GM20431 (cell line): ENCODE results near the gene MCOLN1.

Experiments
- in situ Hi-C: fragments of 300-500 bp; cut with MseI, MboI; formaldehyde crosslinking; loops from one replicate; pipeline ENCODE4 v1.15.0; 2020; ENCODE audit warnings: low sequenced_read_pairs; ENCODE audit not compliant: unreplicated experiment

MCOLN1 gene

DNA sequence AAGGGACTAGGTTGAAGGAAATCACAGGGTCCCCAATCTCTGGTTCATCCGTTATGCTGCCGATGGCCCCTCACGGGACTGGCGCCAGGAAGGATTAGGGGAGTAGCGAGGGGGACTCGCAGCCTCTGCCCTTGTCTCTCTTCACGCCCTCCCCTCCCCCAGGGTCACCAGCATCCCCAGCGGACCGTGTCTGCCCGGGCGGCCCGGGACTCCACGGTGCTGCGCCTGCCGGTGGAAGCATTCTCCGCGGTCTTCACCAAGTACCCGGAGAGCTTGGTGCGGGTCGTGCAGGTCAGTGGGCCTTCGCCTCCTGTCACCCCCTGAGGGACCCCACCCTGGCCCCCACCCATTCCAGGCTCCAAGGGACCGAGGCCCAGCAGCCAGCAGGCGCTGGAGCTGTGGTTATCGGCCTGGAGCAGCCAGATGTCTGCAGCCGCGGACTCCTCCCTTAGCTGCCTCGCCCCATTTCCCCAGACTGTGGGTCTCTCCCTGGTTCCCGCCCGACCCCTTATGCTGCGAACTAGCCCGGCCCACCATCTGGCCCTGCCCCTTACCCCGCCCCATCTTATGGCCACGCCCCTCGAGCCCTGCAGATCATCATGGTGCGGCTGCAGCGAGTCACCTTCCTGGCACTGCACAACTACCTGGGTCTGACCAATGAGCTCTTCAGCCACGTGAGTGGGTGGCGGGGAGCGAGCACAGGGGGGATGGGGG lies 18.5 kb downstream of the MCOLN1 start:
- in situ Hi-C loops: no loop called here

DNA sequence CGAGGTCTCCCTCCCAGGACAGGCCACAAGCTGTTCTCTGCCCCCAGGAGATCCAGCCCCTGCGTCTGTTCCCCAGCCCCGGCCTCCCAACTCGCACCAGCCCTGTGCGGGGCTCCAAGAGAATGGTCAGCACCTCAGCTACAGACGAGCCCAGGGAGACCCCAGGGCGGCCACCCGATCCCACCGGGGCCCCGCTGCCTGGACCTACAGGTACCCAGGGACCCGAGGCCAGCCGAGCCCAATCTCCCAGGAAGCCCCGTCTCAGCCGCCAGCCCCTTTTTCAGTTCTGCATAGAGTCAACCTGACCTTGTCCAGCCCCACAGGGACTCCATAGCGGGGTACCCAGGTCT lies 19.0 kb downstream of the MCOLN1 start:
- in situ Hi-C loops: no loop called here

DNA sequence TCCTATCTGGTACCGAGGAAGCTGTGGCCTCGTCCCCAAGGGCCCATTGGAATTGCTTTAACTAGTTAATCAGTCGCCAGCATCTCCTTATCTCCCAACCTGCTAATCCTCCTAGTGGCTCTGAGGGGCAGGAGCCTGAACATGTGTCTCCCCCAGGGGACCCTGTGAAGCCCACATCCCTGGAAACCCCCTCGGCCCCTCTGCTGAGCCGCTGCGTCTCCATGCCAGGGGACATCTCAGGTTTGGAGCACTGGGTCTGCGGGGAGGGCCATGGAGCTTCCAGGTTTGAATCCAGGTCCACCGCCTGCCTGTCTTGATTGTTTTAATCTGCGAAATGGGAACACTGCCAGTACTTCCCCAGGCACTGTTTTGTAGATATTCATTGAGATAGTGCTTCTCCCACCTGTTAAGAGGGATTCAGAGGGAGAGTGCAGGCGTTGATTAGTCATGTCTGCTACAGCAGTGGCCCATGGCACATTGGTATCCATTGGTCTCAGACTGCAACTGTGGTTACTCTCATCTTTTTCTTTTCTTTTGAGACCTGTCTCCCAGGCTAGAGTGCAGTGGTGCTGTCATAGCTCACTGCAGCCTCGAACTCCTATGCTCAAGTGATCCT lies 19.5 kb downstream of the MCOLN1 start:
- in situ Hi-C loops: no loop called here

DNA sequence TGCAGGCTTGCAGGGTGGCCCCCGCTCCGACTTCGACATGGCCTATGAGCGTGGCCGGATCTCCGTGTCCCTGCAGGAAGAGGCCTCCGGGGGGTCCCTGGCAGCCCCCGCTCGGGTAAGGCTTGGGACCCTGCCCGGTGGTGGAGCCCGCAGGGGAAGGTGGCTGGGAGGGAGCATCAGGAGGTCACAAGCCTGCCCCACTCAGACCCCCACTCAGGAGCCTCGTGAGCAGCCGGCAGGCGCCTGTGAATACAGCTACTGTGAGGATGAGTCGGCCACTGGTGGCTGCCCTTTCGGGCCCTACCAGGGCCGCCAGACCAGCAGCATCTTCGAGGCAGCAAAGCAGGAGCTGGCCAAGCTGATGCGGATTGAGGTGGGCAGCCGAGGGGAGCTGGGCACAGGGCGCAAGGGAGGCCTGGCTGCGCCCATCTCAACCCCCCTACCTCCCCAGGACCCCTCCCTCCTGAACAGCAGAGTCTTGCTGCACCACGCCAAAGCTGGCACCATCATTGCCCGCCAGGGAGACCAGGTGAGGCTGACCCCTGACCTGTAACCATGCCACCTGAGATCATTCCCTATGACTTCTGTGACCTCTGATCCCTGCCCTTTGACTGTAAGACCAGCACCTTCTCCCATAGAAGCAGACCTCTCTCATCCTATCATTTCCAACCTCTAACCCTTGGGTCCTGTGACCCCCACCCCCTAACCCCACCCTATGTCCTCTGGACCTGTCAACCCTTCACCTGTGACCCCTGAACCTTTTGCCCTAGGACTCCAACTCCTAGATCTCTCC lies 20.3 kb downstream of the MCOLN1 start:
- in situ Hi-C loops: no loop called here

DNA sequence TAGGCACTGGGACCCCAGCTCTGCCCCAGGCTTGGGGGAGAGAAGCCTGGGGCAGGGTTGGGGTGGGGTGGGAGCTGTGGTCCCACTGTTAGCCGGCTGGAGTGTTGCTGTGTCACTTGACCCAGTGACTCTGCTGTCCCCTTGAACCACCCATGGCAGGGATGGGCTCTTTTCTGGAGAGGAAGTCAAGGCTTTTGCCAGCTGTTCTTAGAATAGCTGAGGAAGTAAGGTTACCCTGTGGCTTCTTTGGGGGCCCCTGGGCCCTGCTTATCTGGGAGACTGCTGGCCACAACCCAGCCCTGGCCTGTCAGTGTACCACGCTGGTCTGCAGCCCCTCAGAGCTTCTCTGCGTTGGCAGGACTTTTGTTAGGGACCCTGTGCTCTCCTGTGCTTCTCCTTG lies 22.2 kb downstream of the MCOLN1 start:
- in situ Hi-C loops: no loop called here

DNA sequence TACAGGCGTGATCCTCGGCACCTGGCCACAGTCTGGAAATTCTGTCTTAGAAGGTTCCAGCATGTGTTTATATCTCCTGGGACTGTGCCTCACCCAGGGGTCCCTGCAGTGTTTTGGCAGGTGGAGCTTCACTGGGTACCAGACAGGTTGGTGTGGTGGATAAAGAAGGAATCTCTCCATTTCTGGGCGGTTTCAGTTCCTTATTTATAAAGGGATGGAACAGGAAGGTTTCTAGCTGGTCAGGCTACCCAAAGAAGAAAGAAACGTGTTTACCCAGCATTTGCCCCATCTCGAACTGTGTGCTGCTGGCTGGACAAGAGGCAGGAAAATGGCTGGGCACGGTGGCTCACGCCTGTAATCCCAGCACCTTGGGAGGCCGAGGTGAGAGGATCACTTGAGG lies 22.9 kb downstream of the MCOLN1 start:
- in situ Hi-C loops: no loop called here

DNA sequence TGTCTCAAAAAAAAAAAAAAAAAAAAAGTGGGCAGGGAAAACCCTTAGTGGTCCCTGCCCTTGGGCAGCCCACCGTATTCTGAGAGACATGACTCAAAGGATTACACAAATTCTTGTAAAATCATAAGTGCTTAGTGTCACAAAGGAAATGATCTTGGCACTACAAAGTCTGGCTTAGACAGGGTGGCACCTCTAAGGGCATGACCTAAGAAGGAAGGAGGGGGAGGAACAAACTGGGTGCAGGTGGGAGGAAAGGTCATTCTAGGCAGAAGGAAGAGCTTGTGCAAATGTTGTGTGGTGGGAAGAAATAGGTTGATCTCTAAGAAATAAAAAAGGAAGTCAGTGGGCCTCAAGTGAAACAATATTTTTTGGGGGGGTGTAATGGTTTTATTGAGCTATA lies 23.5 kb downstream of the MCOLN1 start:
- in situ Hi-C loops: no loop called here

DNA sequence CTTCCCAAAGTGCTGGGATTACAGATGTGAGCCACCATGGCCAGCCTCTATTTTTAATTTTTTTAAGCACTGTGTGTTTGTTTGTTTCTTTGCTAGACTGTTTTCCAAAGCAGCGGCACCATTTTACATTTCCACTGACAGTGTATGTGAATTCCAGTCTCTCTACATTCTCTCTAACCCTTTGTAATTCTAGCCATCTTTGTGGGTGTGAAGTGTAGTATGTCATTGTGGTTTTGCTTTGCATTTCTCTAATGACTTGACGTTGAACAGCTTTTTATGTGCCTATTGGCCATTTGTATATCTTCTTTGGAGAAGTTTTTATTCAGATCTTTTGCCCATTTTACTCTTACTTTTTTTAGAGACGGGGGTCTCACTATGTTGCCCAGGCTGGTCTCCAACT lies 24.7 kb downstream of the MCOLN1 start:
- in situ Hi-C loops: no loop called here

DNA sequence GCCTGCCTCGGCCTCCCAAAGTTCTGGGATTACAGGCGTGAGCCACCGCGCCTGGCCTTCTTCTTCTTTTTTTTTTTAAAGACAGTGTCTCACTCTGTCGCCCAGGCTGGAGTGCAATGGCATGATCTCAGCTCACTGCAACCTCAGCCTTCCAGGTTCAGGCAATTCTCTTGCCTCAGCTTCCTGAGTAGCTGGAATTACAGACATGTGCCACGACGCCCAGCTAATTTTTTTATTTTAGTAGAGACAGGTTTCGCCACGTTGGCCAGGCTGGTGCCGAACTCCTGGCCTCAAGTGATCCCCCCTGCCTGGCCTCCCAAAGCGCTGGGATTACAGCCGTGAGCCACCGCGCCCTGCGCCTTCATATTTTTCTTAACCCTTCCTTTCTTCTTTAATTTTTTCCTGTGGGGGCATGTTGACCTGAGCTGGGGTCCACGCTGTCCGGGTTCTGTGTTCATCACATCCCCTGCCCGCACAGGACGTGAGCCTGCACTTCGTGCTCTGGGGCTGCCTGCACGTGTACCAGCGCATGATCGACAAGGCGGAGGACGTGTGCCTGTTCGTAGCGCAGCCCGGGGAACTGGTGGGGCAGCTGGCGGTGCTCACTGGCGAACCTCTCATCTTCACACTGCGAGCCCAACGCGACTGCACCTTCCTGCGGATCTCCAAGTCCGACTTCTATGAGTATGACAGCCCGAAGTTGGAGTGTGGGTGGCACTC lies 27.2 kb downstream of the MCOLN1 start:
- in situ Hi-C loops: loop anchor here (25.0 kb wide), 1 partner anchor 263 kb away; no protein-coding TSS in a partner anchor

DNA sequence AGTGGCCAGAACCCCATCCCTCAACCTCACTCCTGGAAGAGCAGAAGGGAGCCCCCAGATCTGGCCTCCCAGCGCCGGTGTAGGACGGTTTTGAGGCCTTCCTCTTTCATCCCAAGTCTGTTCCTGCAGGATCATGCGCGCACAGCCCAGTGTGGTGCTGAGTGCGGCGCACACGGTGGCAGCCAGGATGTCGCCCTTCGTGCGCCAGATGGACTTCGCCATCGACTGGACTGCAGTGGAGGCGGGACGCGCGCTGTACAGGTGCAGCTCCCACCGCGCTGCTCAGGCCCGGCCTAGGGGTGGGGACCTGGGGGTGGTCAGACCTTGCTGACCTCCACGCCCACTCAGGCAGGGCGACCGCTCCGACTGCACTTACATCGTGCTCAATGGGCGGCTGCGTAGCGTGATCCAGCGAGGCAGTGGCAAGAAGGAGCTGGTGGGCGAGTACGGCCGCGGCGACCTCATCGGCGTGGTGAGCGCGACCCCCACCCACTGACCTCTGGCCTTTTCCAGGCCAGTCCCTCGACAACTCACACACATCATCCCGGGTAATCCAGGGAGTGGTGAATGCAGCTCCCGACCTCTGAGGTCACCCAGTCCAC lies 27.8 kb downstream of the MCOLN1 start:
- in situ Hi-C loops: loop anchor here (25.0 kb wide), 1 partner anchor 262 kb away; no protein-coding TSS in a partner anchor

DNA sequence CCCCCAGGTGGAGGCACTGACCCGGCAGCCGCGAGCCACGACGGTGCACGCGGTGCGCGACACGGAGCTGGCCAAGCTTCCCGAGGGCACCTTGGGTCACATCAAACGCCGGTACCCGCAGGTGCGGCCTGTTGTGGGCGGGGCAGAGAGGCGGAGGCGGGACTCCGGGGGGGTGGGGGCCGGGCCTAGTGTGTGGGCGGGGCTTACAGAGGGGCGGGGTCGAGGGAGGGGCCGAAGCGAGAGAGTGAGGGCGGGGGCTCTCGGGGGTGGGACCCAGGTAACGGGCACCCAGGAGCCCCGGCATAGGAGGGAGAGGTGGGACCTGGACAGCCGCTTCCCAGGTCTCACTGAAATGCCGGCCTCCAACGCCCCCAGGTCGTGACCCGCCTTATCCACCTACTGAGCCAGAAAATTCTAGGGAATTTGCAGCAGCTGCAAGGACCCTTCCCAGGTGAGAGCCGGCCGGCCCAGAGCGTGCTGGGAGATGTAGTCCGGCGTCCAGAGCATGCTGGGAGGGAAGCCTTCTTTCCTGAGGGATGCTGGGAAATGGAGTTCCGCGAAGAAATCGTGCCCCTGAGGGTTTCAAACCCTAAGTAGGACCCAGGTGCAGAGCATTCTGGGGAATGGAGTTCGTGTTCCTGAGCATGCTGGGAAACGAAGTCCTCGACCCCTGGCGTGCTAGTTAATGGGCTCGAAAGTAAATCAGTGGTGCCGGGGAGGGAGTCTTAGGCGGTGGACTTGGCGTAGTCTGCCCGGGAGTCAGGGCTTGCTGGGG lies 28.8 kb downstream of the MCOLN1 start:
- in situ Hi-C loops: loop anchor here (25.0 kb wide), 1 partner anchor 261 kb away; no protein-coding TSS in a partner anchor

DNA sequence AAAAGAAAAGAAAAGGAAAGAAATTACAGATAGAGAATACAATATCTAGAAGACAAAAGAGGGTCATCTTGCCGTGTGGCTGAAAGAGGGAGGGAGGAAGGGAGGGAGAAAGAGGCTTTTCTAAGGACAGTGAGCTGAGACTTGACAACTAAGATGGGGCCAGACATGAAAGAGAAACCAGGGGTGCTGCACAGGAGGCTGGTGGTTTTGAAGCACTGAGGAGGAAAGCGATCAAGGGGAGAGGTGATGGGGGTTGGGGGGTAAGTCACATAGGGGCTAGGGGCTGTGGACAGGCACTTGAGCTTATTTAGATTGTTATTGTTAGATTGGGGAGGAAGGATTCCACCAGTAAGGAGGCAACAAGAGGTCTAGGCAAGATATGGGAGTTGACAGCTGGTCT lies 30.4 kb downstream of the MCOLN1 start:
- in situ Hi-C loops: loop anchor here (25.0 kb wide), 1 partner anchor 260 kb away; no protein-coding TSS in a partner anchor

DNA sequence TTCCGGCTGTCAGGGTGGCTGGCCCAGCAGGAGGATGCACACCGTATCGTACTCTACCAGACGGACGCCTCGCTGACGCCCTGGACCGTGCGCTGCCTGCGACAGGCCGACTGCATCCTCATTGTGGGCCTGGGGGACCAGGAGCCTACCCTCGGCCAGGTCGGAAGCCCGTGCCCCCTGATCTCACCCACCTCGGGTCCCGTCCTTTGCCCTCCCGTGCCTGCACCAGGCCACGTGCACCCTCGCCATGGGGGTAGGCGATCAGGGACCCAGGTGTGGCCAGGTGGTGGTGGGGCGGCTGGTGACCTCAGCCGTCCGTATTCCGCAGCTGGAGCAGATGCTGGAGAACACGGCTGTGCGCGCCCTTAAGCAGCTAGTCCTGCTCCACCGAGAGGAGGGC lies 32.1 kb downstream of the MCOLN1 start:
- in situ Hi-C loops: loop anchor here (25.0 kb wide), 1 partner anchor 258 kb away; no protein-coding TSS in a partner anchor

DNA sequence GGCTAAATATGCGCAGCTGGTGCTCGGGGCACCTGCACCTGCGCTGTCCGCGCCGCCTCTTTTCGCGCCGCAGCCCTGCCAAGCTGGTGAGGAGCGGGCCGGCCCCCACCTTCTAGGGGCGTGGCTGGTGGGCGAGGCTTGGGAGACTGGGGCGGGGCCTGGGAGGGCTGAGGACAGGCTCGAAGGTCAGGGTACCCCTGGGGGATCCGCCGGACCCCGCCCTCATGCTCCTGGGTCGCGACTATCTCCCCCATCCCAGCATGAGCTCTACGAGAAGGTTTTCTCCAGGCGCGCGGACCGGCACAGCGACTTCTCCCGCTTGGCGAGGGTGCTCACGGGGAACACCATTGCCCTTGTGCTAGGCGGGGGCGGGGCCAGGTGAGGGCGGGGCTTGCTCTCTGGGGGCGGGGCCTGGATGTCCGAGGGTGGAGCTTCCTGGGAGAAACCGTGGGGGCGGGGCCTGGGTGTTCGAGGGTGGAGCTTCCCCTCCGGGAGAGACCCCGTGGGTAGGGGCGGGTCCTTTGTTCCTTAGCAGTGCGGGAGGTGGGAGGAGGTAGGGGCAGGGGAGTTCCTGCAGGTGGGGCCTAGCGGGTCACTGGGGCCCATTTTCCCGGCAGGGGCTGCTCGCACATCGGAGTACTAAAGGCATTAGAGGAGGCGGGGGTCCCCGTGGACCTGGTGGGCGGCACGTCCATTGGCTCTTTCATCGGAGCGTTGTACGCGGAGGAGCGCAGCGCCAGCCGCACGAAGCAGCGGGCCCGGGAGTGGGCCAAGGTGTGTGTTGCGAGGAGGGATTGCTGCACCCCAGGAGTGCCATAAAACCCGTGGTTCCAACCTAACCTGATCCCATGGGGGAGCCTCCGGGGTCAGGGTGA lies 32.8 kb downstream of the MCOLN1 start:
- in situ Hi-C loops: loop anchor here (25.0 kb wide), 1 partner anchor 257 kb away; no protein-coding TSS in a partner anchor

DNA sequence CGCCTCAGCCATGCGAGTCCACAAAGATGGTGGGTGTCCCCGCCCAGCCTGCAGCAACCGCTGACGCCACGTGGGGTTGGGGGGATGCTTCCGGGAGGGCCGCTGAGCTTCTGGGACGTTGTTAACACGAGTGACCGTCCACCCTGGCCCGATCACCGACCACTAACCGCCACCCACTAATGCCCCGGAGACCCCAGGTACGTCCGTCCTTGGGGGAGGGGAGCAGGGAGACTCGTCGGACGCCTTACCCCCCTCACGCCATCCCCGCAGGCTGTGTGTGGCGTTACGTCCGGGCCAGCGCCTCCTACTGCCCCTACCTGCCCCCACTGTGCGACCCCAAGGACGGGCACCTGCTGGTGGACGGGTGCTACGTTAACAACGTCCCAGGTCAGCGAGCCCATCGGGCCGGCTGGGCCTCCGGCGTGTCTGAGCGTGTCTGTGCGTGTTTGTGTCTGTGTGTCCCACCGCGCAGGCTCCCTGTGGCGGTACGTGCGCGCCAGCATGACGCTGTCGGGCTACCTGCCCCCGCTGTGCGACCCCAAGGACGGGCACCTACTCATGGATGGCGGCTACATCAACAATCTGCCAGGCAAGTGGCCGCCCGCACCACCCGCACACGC lies 34.4 kb downstream of the MCOLN1 start:
- in situ Hi-C loops: loop anchor here (25.0 kb wide), 1 partner anchor 255 kb away; no protein-coding TSS in a partner anchor

DNA sequence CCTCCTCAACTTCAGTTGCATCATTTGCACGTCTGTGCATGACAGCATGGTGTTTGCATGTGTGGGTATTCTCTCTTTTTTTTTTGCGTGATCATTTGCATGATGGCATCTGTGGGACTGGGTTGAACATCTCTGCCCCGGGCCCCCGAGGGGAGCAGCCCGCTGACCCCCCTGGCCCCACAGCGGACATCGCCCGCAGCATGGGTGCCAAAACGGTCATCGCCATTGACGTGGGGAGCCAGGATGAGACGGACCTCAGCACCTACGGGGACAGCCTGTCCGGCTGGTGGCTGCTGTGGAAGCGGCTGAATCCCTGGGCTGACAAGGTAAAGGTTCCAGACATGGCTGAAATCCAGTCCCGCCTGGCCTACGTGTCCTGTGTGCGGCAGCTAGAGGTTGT lies 36.2 kb downstream of the MCOLN1 start:
- in situ Hi-C loops: loop anchor here (25.0 kb wide), 1 partner anchor 254 kb away; no protein-coding TSS in a partner anchor

DNA sequence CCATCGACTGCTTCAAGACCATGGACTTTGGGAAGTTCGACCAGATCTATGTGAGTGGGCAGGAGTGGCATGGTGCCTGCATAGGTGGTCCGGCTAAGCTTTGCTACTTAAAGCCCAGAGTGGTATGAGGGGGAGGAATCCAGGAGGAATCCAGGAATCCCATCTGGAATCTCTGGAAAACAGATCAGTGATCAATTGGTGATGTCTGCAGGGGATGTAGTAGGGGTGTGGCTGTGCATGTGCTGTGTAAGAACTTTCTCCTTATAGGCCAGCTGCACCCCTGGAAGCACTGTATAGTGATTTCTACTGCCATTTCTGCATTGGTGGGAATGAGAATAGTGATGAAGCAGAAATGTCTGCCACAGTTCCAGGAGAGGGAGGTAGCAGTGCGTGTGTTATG lies 36.7 kb downstream of the MCOLN1 start:
- in situ Hi-C loops: loop anchor here (25.0 kb wide), 1 partner anchor 253 kb away; no protein-coding TSS in a partner anchor
